HG02571 (cell line): Measurements from ENCODE around the gene IRF2BPL.
"Not testable (repeated sequence)": the region's sequence is repeated elsewhere in the genome, so short reads cannot be mapped to it uniquely, and the experiment has no call there.

Experiments used
- ATAC-seq: cut with Tn5 transposase; IDR thresholded peaks from one replicate; pipeline ENCODE4 v1.9.1; 2021; ENCODE audit warnings: mild to moderate bottlenecking, moderate library complexity; ENCODE audit not compliant: unreplicated experiment

The IRF2BPL gene

DNA sequence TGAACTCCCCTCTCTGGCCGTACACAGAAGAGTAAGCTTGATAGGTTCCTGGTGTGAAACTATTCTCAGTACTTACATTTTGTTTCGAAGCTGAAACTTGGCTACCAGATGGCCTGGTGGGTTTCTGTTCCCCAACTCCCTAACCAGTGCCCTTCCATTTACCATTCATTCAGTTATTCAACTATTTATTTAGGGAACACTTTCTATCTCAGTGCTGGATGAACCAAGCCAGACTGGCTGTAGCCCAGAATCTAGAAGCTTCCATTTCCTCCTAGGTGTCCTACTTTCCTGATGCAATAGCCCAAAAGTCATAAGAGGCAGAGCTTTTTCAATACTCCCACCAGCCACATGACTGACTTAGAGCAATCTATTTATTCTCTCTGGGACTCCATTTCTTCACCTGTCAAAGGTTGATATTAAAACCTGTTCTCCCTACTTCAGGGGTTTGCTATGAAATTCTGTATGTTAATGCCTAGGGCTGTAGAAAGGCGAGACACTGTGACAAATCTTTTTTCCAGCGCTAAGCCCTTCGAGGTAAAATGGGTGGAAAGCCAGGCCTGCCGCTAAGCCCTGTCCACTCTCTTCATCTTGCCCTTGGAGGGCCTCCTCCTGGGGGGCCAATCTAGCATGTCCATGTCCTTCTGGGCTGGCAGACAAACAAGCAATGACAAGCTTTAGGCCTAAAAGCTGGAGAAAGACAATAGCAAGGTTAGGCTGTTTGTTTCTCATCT is 8.1 kb upstream of the IRF2BPL start:
- no peak for ATAC-seq

DNA sequence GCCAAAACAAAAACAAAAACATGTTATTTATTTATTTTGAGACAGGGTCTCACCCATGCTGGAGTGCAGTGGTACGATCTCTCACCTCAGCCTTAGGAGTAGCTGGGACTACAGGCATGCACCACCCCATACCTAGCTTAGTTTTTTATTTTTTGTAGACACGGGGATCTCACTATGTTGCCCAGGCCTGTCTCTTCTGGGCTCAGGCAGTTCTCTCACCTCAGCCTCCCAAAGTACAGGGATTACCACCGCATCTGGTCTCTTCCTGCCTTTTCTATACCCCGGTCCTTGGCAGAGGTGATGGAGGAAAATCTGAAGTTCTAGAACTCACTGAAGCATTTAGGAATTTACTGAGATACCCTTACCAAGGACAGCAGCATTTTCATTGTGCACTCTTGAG is 6.8 kb upstream of the IRF2BPL start:
- ATAC-seq = no peak

DNA sequence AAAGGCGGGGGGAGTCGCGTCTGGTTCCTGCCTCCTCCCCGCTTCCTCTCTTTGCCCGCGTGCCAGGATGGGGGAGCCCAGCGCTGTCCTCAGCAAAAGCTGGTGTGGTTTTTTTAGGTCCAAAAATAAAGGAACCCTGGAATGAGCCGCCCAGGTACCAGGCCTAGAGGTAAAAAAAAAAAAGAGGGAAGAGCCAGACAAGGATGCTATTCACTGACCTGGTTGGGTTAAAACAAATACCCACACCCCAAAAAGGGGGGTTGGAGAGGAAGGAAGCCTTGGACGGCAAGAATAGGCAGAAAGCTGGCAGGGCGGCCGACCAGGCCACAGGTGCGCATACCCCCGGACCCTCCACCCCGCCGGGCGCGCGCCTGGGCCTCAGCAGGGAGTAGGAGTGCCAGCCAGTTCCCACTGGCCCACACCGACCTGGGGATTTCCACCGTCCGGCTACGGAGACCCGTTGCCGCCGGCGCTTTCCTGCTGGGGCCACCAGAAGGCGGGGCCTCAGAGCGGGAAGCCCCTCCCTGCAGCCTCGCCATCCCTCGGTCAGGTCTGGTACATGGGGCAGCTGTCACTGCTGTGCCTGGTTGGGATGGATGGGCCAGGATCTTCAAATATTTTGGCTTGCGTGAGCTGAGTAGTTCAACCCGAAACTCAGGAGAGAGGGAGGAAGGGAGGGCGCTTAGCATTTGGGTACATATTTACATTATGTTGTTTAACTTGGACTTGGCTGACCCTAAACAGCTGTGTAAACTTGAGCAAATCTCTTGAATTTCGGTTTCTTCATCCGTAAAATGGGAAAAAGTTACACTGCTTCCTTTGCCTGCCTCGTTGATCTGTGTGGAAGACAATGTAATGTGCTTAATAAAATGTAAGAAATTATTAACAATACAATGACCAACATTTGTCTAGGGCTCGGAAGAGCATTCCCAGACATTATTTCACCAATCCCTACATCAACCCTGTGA is 5.4 kb upstream of the IRF2BPL start:
- peak; percentile 65 for ATAC-seq

DNA sequence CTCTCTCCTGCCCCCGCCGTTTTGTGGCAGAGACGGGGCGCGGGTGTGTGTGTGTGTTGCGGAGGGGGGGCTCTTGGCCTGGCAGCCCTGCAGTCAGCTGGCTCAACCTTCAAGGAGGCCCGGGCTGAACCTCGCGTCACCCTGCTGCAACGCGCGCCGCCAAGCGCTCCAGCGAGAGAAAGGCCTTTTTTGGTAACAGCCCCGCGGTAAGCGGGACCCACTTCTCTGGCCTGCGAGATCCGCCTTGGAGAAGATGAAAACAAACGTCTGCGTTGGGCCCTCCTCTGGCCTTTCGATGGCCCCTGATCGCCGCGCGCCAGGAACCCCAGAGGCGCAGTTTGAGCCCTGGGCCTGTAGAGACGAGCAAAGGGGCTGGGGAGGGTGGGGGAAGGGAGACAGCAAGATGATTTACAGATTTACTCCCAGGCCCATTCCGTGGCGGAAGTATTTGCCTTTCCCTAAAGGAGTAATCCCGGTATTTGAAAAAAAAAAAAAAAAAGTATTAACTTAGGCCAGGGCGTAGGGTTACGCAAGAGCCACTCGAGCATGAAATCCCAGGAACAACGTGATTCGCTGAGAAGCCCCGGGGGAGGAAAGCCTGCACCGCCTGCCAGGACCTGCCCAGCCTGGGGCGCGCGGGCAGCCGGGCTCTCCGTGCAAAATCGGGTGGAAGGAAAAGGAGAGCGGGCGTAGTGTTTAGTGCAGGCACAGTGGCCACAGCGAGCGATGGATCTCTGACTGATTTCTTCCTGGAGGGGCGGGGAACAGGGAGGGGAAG is 4.5 kb upstream of the IRF2BPL start:
- ATAC-seq = peak; percentile 19

DNA sequence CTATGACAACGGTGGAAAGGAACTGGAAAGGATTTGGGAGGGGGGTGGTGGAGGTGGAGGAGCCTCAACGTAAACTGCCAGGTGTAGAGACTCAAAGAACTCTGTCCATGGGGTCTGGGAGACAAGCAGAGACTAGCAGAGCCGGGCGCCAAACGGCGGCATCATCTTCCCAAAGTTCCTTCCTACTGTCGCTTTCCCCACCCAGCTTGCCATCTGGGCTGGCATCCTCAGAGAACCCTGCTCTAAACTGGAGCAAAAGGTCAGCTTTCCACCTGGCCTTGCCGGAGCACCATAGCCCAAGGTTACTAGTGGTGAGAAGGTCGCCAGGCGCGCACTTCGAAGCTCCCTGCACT is 4.0 kb upstream of the IRF2BPL start:
- no peak for ATAC-seq

DNA sequence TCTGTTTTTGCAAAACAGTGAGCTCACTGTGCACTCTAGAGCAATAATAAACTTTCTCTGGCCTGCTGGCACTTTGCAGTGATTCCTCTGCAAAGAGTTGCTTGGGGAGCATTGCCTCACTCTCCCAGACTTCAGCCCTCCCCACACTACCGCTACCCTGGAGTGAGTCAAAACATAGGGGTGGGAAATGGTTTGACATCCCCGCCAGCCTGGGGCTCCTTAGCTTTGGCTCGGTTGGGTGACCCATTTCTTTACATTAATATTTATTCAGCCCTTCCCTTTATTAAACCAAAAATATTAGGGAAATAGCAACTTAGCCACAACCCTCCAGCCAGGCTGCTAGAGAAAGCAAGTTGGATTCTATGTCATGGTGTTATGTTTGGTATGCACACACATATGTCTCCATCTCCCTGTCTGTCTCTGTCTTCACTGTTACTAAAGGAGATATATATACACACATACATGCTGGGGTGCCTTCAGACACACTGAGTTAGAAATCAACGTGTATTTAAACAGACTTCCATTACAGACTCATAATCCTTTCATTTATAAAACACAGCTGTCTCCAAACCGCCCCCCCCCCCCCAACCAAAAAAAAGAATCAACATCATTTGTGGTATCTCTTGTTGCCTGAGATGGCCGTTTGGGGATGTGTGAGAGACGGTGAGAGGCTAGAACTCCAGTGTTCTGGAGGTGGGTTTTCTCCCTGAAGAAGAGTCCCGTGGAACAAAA is 3.4 kb upstream of the IRF2BPL start:
- no peak for ATAC-seq

DNA sequence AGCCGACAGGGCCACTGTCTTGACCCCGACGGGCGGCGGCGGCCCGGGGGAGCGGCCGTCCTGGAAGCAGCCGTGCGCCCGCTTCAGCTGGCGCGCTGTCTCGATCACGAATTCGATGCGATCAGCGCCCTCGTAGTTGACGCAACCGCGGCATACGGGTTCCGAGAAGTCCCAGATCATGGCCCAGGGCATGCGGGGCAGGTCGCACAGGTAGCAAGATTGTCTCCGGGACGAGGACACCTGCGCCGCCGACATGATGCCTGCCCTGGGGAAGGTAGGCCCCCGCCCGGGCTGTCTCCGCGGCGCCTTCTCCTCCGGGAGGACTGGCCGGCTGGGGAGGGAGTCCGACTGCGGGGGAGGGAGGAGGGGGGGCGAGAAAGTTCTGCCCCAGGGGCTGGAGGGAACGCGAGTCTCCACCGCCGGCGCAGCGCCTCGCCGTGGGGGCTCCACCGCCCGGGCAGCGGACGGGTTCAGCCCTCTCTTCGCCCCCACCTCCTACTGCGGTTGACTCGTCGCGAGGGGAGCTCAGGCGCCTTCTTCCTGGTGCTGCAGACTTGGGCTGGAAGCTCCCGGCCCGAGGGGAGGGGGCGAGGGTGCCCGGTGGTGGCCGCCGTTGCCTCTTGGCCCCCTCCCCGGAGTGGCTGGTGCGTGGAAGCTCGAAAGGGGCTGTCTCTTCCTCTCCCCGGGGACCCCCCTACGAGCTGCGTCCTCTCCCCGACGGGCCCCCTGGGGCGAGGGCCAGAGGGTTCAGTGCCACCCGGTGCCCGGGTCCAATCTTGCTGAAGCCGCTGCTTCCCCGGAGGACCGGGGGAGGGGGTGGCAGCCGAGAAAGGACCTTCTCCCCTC is 747 bp downstream of the IRF2BPL start:
- peak; percentile 39 for ATAC-seq

DNA sequence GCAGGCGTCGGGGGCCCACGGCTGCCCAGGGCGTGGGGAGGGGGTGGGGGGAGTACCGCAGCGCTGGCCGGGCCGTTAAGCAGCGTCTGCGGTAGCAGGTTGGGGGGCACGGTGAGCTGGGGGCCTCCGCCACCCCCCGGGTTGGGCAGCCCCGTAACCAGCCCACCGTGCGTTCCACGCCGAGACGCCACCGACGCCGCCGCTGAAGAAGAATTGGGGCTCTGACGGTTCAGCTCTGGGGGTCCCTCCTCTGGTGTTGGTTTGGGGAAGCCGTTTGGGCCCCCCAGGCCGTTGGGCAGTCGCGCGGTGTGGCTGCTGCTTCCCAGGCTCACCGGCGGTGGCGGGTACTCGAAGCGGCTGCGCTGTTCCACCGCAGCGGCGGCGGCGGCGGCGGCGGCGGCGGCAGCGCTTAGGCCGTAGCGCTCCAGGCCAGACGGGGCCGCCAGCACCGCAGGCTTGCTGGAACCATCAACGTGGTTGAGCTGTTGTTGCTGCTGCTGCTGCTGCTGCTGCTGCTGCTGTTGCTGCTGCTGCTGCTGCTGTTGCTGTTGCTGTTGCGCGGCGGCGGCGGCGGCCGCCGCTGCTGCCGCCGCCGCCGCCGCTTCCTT is 1.5 kb downstream of the IRF2BPL start:
- no peak for ATAC-seq

DNA sequence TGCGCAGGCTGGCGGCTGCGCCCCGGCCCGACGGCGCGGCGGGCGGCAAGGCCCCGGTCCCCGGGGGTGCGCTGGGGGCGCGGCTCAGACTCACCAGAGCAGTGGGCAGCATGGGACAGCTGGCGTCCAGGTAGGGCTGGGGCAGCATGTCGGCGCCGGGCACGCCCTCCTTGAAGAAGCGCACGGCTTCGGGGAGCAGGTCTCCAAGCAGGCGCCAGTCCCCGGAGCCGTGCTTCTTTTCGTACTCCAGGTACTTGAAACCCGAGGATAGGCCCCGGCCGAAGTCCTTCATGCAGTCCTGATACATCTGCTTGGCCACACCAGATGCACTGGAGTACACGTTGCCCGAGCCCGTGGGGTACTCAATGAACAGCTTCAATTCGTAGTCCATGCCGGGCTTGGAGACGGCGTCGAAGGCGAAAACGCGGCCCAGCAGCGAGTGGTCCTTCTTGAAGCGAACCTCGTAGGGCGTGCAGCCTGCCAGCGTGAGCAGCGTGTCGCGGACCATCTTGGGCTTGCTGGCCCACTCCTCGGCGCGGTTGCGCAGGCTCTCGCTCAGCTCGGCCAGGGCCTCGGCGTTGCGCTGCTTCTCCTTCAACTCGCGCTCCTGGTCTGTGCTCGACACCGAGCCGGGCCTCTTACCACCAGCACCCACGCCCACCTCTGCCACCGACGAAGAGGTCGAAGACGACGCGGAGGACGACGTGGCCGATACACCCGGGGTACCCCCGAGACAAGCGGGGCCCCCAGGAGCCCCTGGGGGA is 2.2 kb downstream of the IRF2BPL start:
- ATAC-seq = no peak

DNA sequence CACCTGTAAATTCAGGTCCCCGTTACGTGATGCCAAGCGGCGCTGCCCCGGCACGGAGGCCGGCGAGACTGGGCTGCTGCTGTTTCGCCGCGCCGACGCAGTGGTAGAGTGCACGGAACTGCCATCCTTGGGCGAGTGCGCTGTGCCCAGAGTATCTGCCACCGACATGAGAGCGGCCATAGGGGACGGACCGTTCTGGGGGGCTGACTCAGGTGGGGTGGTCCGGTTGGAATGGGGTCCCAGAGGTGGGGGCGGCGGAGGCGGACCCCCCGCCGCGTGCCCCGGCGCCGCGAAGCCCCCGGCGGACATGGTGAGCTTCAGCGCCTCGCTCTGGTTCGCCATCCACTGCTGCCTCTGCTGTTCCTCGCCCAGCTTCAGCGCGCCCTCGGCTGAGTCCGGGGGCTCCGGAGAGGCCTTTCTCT is 2.8 kb downstream of the IRF2BPL start:
- ATAC-seq = no peak

DNA sequence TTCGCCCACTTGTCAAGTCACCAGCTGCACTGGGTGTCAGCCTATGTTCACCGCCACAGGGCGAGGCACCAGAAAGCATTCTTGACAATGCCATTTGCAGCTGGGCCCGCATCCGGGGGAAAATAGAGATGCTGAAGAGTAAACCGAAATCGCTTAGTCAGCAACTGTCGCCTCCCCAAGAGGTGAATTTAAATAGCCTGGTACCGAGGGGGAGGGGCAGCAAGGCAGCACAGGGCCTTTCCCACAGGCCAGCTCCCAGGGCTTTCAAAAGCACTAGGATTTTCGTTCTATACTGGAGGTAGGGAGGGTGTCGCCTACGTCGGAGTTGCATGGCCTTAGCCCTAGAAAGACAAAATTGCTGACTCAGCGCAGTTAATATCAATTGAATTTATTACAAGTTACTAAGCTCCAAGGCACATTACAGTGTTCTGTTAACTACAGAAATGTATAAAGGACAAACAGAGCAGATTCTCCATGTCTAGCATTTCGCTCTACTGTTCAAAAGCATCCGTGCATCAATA is 4.3 kb downstream of the IRF2BPL start:
- ATAC-seq = no peak

DNA sequence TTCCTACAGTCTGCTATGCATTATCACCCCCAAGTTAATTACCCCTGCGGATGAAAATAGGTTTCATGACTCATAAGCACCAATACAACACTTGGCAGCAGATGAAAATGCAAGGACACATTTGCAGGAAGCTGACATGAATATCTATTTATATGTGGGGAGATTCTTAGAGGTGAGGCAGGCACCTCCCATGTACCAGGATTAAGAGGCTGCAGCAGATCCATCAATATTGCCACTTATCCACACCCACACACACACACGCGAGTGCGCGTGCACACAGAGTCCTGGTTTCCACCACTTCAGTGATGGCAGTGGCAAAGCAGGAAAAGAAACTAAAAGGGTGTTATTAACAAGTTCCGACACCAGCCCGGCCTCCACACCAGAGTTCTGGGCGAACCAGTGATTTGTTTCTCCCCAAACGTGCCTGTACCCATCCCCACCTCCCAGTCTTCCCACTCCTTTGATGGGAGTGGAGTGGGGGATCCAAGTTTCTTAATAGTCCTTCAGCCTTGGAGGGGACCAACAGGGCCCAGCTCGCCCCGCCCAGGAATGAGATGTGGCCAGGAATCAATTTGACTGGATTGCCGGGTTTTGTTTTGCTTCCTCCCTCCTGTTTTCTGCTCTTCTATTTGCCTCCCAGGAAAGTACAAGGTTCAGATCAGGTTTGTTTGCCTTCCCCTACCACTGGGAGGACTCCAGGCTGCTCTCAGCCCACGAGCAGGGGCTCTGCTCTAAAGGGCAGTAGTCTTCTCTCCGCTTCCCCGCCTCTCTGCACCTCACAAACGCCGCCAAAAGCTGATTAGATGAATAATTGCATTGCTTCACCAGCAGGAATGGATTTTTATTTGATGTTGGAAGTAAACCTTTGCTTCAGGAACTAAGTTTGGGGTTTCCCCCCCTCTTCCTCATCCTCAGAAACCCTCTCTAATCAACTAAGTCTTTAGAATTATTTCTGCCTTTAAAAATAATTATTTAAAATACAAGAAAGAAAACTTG is 5.2 kb downstream of the IRF2BPL start:
- no peak for ATAC-seq

DNA sequence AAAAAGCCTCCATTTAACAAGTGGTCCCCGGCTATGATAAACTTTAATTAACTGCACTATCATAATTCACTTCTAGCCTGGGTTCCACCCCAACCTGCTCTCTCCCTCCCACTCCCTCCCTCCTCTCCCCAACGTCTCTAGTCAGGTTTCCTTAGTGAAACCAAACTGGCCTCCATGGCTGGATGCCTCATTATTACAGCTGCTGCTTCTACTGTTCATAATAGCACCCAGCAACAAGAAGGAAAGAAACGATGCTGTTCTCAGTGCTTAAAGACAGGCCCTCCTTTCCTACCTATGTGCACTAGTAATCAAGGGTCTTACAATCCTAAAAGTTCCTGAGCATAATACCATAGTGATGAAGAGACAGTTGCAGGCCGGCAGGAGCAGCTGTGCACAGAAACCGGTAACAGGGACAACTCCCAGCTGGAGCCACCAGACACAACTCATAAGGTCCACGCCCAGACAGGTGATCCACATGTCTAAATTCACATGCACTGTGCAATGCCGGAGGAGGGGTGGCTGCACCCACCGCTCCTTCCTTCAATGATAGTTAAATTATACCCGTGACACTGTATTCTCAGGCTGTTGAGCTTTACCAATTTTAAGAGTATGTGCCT is 6.2 kb downstream of the IRF2BPL start:
- no peak for ATAC-seq

DNA sequence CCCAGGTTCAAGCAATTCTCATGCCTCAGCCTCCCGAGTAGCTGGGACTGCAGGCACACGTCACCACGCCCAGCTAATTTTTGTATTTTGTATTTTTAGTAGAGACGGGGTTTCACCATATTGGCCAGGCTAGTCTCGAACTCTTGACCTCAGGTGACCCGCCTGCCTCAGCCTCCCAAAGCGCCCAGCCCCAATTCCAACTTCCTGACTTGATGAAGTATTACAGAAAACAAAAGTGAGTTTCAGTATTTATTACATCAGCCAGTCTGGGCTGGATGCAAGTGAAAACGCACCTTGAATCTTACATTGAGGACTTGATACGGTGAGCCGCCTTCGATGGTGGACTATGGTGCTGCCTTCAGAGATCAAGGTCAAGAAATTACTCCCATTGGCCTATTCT is 7.1 kb downstream of the IRF2BPL start:
- not testable (repeated sequence) for ATAC-seq

DNA sequence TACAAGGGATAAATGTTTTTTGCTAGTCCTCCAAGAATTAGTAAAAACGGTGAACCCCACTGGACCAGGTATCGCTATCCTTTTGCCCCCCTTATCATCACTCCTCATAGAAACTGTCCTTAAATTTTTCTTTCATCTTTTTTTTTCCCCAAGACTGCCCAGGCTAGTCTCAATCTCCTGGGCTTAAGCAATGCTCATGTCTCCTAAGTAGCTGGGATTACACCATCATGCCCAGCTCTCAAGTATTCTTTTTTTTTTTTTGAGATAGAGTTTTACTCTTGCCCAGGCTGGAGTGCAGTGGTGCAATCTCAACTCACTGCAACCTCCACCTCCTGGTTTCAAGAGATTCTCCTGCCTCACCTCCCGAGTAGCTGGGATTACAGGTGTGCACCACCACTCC is 9.7 kb downstream of the IRF2BPL start:
- ATAC-seq = no peak

DNA sequence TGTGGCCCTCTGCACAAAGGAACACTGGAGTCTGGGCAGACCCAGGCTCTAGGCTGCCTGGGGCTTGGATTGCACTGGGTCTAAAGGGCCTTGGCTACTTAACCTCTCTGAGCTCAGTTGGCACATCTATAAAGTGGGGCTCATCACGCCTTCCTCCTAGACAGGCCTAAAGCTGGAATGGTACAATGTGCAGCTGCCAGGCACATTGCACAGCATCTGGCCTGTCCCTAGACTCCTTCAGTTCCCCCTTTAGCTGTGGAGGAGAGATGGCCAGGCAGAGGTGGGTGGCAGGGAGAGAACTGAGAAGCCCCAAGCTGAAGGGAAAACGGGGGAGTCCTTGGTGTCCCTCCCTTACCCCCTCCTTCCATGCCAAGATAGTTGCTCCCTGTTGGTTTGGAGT is 10.8 kb downstream of the IRF2BPL start:
- no peak for ATAC-seq

DNA sequence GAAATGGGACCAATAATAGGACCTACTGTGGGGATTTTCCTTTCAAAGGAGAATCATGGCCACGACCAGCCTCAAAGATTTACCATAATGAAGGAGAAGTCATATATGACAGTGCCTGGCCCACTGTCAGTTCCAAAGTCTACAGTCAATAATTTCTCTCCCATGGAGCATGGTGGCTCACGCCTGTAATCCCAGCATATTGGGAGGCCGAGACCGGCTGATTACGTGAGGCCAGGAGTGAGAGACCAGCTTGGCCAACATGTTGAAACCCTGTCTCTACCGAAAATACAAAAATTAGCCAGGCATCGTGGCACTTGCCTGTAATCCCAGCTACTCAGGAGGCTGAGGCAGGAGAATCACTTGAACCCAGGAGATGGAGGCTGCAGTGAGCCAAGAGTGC is 13.8 kb downstream of the IRF2BPL start:
- no peak for ATAC-seq
